Keratinocyte (primary cell): ENCODE results near the gene GNLY.

Experiments used
- EZH2 ChIP-seq: IDR thresholded peaks from one replicate; pipeline ENCODE4 v1.6.1; 2012; ENCODE audit warnings: inconsistent platforms, mild to moderate bottlenecking, low read length, moderate library complexity
- TF ChIP-seq, protein P1 (sequence below), 3 experiments: IDR thresholded peaks in 1 of 3; conservative IDR thresholded peaks in 1 of 3; optimal IDR thresholded peaks in 1 of 3; 2 replicates in 2 of 3; 3 replicates in 1 of 3; pipeline versions ENCODE3 to v1.5.1; 2011; ENCODE audit warnings: low read length in 3 of 3, mild to moderate bottlenecking in 3 of 3, moderate library complexity in 2 of 3, control low read depth in 1 of 3, inconsistent platforms in 1 of 3; ENCODE audit not compliant: insufficient read depth in 2 of 3; ENCODE audit errors: extremely low read depth in 1 of 3

GRCh38 chr2:85723707-85724360, 29.7 kb downstream of the GNLY start:
- TF ChIP-seq EZH2 = no peak
- TF ChIP-seq, protein P1, sequence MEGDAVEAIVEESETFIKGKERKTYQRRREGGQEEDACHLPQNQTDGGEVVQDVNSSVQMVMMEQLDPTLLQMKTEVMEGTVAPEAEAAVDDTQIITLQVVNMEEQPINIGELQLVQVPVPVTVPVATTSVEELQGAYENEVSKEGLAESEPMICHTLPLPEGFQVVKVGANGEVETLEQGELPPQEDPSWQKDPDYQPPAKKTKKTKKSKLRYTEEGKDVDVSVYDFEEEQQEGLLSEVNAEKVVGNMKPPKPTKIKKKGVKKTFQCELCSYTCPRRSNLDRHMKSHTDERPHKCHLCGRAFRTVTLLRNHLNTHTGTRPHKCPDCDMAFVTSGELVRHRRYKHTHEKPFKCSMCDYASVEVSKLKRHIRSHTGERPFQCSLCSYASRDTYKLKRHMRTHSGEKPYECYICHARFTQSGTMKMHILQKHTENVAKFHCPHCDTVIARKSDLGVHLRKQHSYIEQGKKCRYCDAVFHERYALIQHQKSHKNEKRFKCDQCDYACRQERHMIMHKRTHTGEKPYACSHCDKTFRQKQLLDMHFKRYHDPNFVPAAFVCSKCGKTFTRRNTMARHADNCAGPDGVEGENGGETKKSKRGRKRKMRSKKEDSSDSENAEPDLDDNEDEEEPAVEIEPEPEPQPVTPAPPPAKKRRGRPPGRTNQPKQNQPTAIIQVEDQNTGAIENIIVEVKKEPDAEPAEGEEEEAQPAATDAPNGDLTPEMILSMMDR (optimal IDR thresholded peaks at IDR 0.05 in 1 of 3, IDR thresholded peaks at IDR 0.05 in 1 of 3, conservative IDR thresholded peaks at IDR 0.05 in 1 of 3; ENCODE audit: extremely low read depth in 1 of 3, insufficient read depth in 2 of 3, low read length in 3 of 3) = no peak
